ENCODE results near the gene BRINP1. TPM values are rescaled to one million over a fixed set of nuclear protein-coding genes. Genes with fewer than 3 reads are reported as not detected.

The BRINP1 gene
- total RNA-seq, 1 donor from 2014 or later: 14.0 TPM

- TF ChIP-seq CTCF (IDR thresholded peaks at IDR 0.05; ENCODE audit: partially characterized antibody, unreplicated experiment): no peak
- peaks cover 3% of the 10 kb centered on the region for H3K9me3 Mint-ChIP-seq (ENCODE audit: unreplicated experiment)
- DNase-seq: no peak
- H3K27me3 Mint-ChIP-seq (ENCODE audit: unreplicated experiment): no peaks in the 10 kb centered on the region
- H3K36me3 Mint-ChIP-seq (ENCODE audit: unreplicated experiment): no peaks in the 10 kb centered on the region
- H3K27ac Mint-ChIP-seq (ENCODE audit: unreplicated experiment): no peak overlapping the region
- H3K4me3 Mint-ChIP-seq (ENCODE audit: unreplicated experiment): peak overlapping the region; percentile 32
- peaks cover 27% of the 10 kb centered on the region for H3K4me1 Mint-ChIP-seq (ENCODE audit: low read depth, unreplicated experiment)
Observed at GRCh38 chr9:119283078-119283794, 86.0 kb downstream of the BRINP1 start.

GRCh38 chr9:119282476-119283077, 86.7 kb downstream of the BRINP1 start:
- TF ChIP-seq CTCF (IDR thresholded peaks at IDR 0.05; ENCODE audit: partially characterized antibody, unreplicated experiment): no peak
- DNase-seq: no peak
- H3K27ac Mint-ChIP-seq (ENCODE audit: unreplicated experiment): no peak overlapping the region

GRCh38 chr9:119280740-119281485, 88.3 kb downstream of the BRINP1 start:
- H3K4me3 Mint-ChIP-seq (ENCODE audit: unreplicated experiment): no peak overlapping the region
- DNase-seq: no peak
- H3K27me3 Mint-ChIP-seq (ENCODE audit: unreplicated experiment): no peaks in the 10 kb centered on the region
- H3K36me3 Mint-ChIP-seq (ENCODE audit: unreplicated experiment): no peaks in the 10 kb centered on the region
- peaks cover 3% of the 10 kb centered on the region for H3K9me3 Mint-ChIP-seq (ENCODE audit: unreplicated experiment)
- no peak for TF ChIP-seq CTCF (IDR thresholded peaks at IDR 0.05; ENCODE audit: partially characterized antibody, unreplicated experiment)
- H3K4me1 Mint-ChIP-seq (ENCODE audit: low read depth, unreplicated experiment): peaks cover 27% of the 10 kb centered on the region
- H3K27ac Mint-ChIP-seq (ENCODE audit: unreplicated experiment): no peak overlapping the region

More at GRCh38 chr9:119282476-119283077, 86.7 kb downstream of the BRINP1 start:
- Mint-ChIP-seq H3K27me3 (ENCODE audit: unreplicated experiment) (no peaks in the 10 kb centered on the region), H3K36me3 (ENCODE audit: unreplicated experiment) (no peaks in the 10 kb centered on the region), H3K4me3 (ENCODE audit: unreplicated experiment) (peak overlapping the region; percentile 35), H3K9me3 (ENCODE audit: unreplicated experiment) (peaks cover 3% of the 10 kb centered on the region), H3K4me1 (ENCODE audit: low read depth, unreplicated experiment) (peaks cover 27% of the 10 kb centered on the region)

GRCh38 chr9:119278171-119278570, 91.1 kb downstream of the BRINP1 start:
- peak; percentile 35 for DNase-seq

More at GRCh38 chr9:119278171-119278570, 91.1 kb downstream of the BRINP1 start:
- H3K27me3 Mint-ChIP-seq (ENCODE audit: unreplicated experiment): no peaks in the 10 kb centered on the region
- no peak overlapping the region for H3K4me3 Mint-ChIP-seq (ENCODE audit: unreplicated experiment)
- H3K9me3 Mint-ChIP-seq (ENCODE audit: unreplicated experiment): peaks cover 3% of the 10 kb centered on the region
- no peaks in the 10 kb centered on the region for H3K36me3 Mint-ChIP-seq (ENCODE audit: unreplicated experiment)
- peaks cover 15% of the 10 kb centered on the region for H3K4me1 Mint-ChIP-seq (ENCODE audit: low read depth, unreplicated experiment)
- no peak overlapping the region for H3K27ac Mint-ChIP-seq (ENCODE audit: unreplicated experiment)
- TF ChIP-seq CTCF (IDR thresholded peaks at IDR 0.05; ENCODE audit: partially characterized antibody, unreplicated experiment): no peak
